K562 (cell line): Measurements from ENCODE around the gene RER1. TPM values are rescaled to one million over a fixed set of nuclear protein-coding genes. Genes with fewer than 3 reads are reported as not detected.

Source experiments
- ATAC-seq: fragments of 200-7000 bp; cut with Tn5 transposase; 3 replicates; pipeline ENCODE4 v1.9.1; 2020; ENCODE audit warnings: moderate library complexity
- BruUV-seq: library from RNA; stranded (reverse); fragments of 400-500 nt; replicated peaks from 2 replicates; lab custom pipeline; 2021; lab: Mats Ljungman, UMichigan
- CTCF ChIA-PET: fragments of 300-600 bp; formaldehyde crosslinking; extraction: SDS; loops from one replicate; lab custom pipeline; 2021; ENCODE audit warnings: low intra/inter-chr PET ratio; lab: Yijun Ruan, JAX
- POLR2A ChIA-PET: fragments of 300-600, 350-650 bp; sonication (Branson Sonifier 250); formaldehyde crosslinking; extraction: SDS; loops from one replicate; lab custom pipeline; 2021; ENCODE audit warnings: antibody characterized with exemption, inconsistent platforms; lab: Yijun Ruan, JAX
- DNase-seq, 4 experiments: peaks; one replicate each; pipeline versions ENCODE4 v3.0.0 to v3.0.0-alpha.2; 2011 to 2018; ENCODE audit warnings: low spot score in 3 of 4, mixed read lengths in 3 of 4; ENCODE audit errors: extremely low read depth in 1 of 4
- FAIRE-seq: peaks from 2 replicates; lab custom pipeline; 2011; peaks lifted over from hg19 to GRCh38; lab: Jason Lieb, UNC
- H2AFZ ChIP-seq: 2 replicates; pipeline ENCODE4 v1.6.0; 2011; ENCODE audit warnings: low read depth, low read length, control low read depth, inconsistent platforms
- H3K27ac ChIP-seq: fragments of 200-600 bp; 3 replicates; pipeline ENCODE4 v1.8.0; 2011; ENCODE audit warnings: low read depth, mild to moderate bottlenecking, control low read depth, inconsistent platforms, low read length, moderate library complexity, mixed read lengths; ENCODE audit errors: extremely low read depth
- H3K27me3 ChIP-seq, 2 experiments: fragments of 300-600 bp in 1 of 2; 2 replicates in 1 of 2; 3 replicates in 1 of 2; pipeline versions ENCODE4 v1.6.0 to v1.8.0; 2011; ENCODE audit warnings: inconsistent platforms in 2 of 2, low read length in 2 of 2, mild to moderate bottlenecking in 1 of 2, mixed read lengths in 1 of 2, moderate library complexity in 1 of 2; ENCODE audit not compliant: control insufficient read depth in 2 of 2, insufficient read depth in 2 of 2
- H3K36me3 ChIP-seq: fragments of 300-600 bp; 3 replicates; pipeline ENCODE4 v1.8.0; 2011; ENCODE audit warnings: mild to moderate bottlenecking, low read length, inconsistent platforms; ENCODE audit not compliant: control insufficient read depth, insufficient read depth
- H3K4me1 ChIP-seq, 2 experiments: fragments of 200-600 bp in 1 of 2; replicated peaks in 1 of 2; 2 replicates in 1 of 2; 3 replicates in 1 of 2; pipeline versions ENCODE4 v1.5.1 to v1.8.0; 2011; ENCODE audit warnings: inconsistent platforms in 2 of 2, low read length in 2 of 2, mild to moderate bottlenecking in 1 of 2, mixed read lengths in 1 of 2, moderate library complexity in 1 of 2; ENCODE audit not compliant: control insufficient read depth in 2 of 2, insufficient read depth in 2 of 2
- H3K4me2 ChIP-seq: 2 replicates; pipeline ENCODE4 v1.6.1; 2011; ENCODE audit warnings: low read length, control low read depth, inconsistent platforms, mixed read lengths; ENCODE audit not compliant: insufficient read depth
- H3K4me3 ChIP-seq: fragments of 200-600 bp; sonication (generic), shearing (Covaris generic); 2 replicates; pipeline ENCODE4 v1.5.1; 2016; ENCODE audit warnings: control low read depth, inconsistent platforms
- H3K79me2 ChIP-seq: fragments of 200-600 bp; 3 replicates; pipeline ENCODE4 v1.8.0; 2011; ENCODE audit warnings: low read length, inconsistent platforms; ENCODE audit not compliant: control insufficient read depth, insufficient read depth
- H3K9ac ChIP-seq, 2 experiments: 2 replicates each; pipeline versions ENCODE4 v1.6.0 to v1.6.1; 2011; ENCODE audit warnings: low read depth in 2 of 2, low read length in 2 of 2, control low read depth in 1 of 2, inconsistent platforms in 1 of 2, mild to moderate bottlenecking in 1 of 2, mixed read lengths in 1 of 2; ENCODE audit not compliant: insufficient read depth in 1 of 2
- H3K9me1 ChIP-seq: one replicate; pipeline ENCODE4 v1.6.0; 2011; ENCODE audit warnings: inconsistent platforms, mild to moderate bottlenecking, low read length, moderate library complexity; ENCODE audit not compliant: control insufficient read depth, insufficient read depth
- H3K9me3 ChIP-seq: replicated peaks from 2 replicates; pipeline ENCODE4 v1.5.1; 2011; ENCODE audit warnings: low read depth, low read length, inconsistent platforms; ENCODE audit not compliant: control insufficient read depth, insufficient read depth
- H4K20me1 ChIP-seq: replicated peaks from 2 replicates; pipeline ENCODE4 v1.6.1; 2011; ENCODE audit warnings: low read length, inconsistent platforms, mixed read lengths; ENCODE audit not compliant: control insufficient read depth, insufficient read depth
- BRCA1 ChIP-seq, 2 experiments: fragments of 450-650 bp in 1 of 2; sonication (generic) in 1 of 2; formaldehyde crosslinking in 1 of 2; IDR thresholded peaks; 2 replicates each; pipeline versions ENCODE4 v1.5.0 to v1.6.1; 2017 to 2020; ENCODE audit warnings: mild to moderate bottlenecking in 1 of 2, missing genetic modification reagents in 1 of 2
- POLR2G ChIP-seq: fragments of 200-400 bp; formaldehyde crosslinking; IDR thresholded peaks from 2 replicates; pipeline ENCODE4 v1.6.1; 2017; ENCODE audit warnings: low read depth, mild to moderate bottlenecking, antibody characterized with exemption, low read length, moderate library complexity
- RBFOX2 ChIP-seq: fragments of 200-400 bp; formaldehyde crosslinking; IDR thresholded peaks from 2 replicates; pipeline ENCODE4 v1.6.1; 2017; ENCODE audit warnings: low read depth, mild to moderate bottlenecking, low read length, moderate library complexity
- SP2 ChIP-seq: IDR thresholded peaks from 2 replicates; pipeline ENCODE4 v1.6.1; 2011; ENCODE audit warnings: mild to moderate bottlenecking, low read depth, low read length, moderate library complexity; ENCODE audit not compliant: poor library complexity, severe bottlenecking; ENCODE audit errors: extremely low read depth
- WGBS: fragments of 100-300 bp; shearing (Covaris generic); methylation state at CpG from one replicate; pipeline ENCODE4 v1.1.6; 2016; ENCODE audit warnings: low coverage, mixed read lengths; ENCODE audit not compliant: insufficient coverage; ENCODE audit errors: missing lambda C conversion rate; 5-methylcytosine and 5-hydroxymethylcytosine counted together
- in situ Hi-C: fragments of 300-500 bp; cut with MboI; formaldehyde crosslinking; loops from 4 replicates; pipeline ENCODE4 v1.15.0; 2018; ENCODE audit warnings: inconsistent platforms, mixed read lengths
- intact Hi-C: fragments of 100-400 bp; cut with micrococcal nuclease; formaldehyde crosslinking; loops from 2 replicates; pipeline ENCODE4 v1.14.2; 2022
- polyA plus RNA-seq, 8 experiments: library from polyadenylated mRNA; depleted of rRNA in 4 of 8; stranded (reverse) in 5 of 8; unstranded in 3 of 8; fragments of >200 nt; fragmentation: Nextera tagmentation in 2 of 8; fragmentation: Illumina TruSeq in 1 of 8; extraction: Ambion mirVana in 2 of 8; extraction: Trizol in 1 of 8; gene quantifications; 2 replicates each; pipeline versions ENCODE4 v1.2.1 to v1.2.3, GENCODE V29; 2011 to 2014; ENCODE audit warnings: inconsistent platforms in 1 of 8, missing spikeins in 1 of 8
- total RNA-seq, 7 experiments: library from RNA; depleted of rRNA in 6 of 7; stranded (reverse); fragments of >200 nt in 6 of 7; fragmentation: Illumina TruSeq in 2 of 7; extraction: Trizol in 2 of 7; gene quantifications; 2 replicates each; pipeline versions ENCODE4 v1.2.1 to v1.2.3, GENCODE V29; 2011 to 2021; ENCODE audit warnings: low replicate concordance in 1 of 7

The RER1 gene
- total and polyA plus RNA-seq, 9 of the 15 experiments (the other 6 are each of a cell fraction or from before 2014, with no cell fraction given), result 19.6 to 354 (median 183) TPM

DNA sequence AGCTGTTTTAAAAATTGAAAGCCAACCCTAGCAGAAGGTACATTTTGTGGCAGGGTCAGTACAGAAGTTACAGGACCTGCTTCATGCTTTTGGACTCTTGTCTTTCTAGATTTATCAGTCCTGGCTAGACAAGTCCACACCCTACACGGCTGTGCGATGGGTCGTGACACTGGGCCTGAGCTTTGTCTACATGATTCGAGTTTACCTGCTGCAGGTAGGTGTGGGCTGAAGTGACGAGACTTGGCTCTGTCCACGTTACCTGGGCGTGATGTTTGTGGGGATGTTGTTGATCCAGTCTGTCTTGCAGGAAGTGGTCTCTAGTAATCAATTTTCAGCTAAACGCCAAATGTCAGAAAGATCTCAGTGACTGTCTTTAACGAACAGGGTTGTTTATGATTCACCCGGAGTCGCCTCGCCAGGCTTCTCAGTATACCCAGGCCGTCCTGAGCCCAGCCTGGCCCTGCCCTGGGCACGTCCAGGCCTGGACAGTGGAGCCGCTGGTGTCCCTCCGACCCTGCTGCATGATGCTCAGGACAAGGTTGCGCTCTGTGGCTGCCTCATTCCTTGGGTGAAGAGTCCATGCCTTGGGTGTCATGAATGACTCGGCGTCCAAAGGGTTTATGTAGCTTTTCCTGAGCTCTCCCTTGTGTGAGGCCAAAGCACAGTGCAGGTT lies 5.5 kb downstream of the RER1 start:
- Histone ChIP-seq H3K4me2 (no peak overlapping the region), H4K20me1 (peaks cover 27% of the 10 kb centered on the region; the same call in 1 of the 2 replicates), H3K79me2 (peaks cover 39% of the 10 kb centered on the region), H3K4me3 (no peak overlapping the region), H3K36me3 (peaks cover 91% of the 10 kb centered on the region), H3K9me3 (no peaks in the 10 kb centered on the region), H3K4me1 (peaks cover 14 to 36% of the 10 kb centered on the region in 2 experiments; a peak in 4 of 5 replicates), H3K27ac (no peak overlapping the region; the same call in 2 of the 3 replicates), H3K27me3 (no peaks in the 10 kb centered on the region), H2AFZ (no peak overlapping the region), H3K9me1 (peaks cover 7% of the 10 kb centered on the region), H3K9ac (no peak overlapping the region; a peak in 1 of 4 replicates)
- BruUV-seq, result no TSS peak
- in situ Hi-C loops, result no loop called here
- intact Hi-C loops, result no loop called here
- ChIA-PET CTCF (no interaction called here), POLR2A (interaction anchor here (3.9 kb wide), 1 partner anchor 10 kb away, joined by 24 read pairs; no protein-coding TSS in a partner anchor)
- FAIRE-seq (no peak), DNase-seq (no peak), ATAC-seq (no peak)
- WGBS, result 92% methylated on average over 19 of the region's 19 CpGs
- TF ChIP-seq BRCA1 (IDR thresholded peaks at IDR 0.05), result no peak
- TF ChIP-seq BRCA1 (CRISPR knock-in tag; IDR thresholded peaks at IDR 0.05), result 0 out of 2 replicates have a peak, but pooled peaks have one; percentile 34
- TF ChIP-seq SP2, result no peak
- peak; percentile 52 for TF ChIP-seq POLR2G
- TF ChIP-seq RBFOX2, result 0 out of 2 replicates have a peak, but pooled peaks have one; percentile 14
